Measurements from ENCODE around the gene ALG14. TPM values are rescaled to one million over a fixed set of nuclear protein-coding genes. Genes with fewer than 3 reads are reported as not detected.

Gene ALG14
- total RNA-seq, 1 donor from 2014 or later, result 2.9 TPM

DNA sequence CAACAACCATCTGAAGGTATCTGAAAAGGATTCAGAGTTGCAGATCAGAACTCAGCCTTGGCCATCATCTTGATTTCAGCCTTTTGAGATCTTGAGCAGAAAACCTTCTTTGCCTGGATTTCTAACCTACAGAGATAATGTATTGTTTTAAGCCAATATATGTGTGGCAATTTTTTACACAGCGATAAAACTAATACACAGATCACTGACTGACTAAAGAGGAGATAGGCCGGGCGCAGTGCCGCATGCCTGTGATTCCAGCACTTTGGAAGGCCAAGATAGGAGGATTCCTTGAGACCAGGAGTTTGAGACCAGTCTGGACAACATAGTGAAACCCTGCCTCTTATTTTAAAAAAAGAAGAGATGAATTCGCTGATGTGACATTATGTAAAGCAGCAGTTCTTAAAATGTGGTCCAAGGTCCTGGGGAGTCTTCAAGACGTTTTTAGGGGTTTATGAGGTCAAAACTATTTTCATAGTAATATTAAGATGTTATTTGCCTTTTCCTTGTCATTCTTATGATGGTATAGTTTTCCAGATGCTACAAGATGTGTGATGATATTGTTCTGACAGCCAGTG is 95.7 kb downstream of the ALG14 start:
- ATAC-seq (ENCODE audit: poor library complexity), result no peak
- no peak for DNase-seq
- intact Hi-C loops (cut with DNase I), result no loop called here

DNA sequence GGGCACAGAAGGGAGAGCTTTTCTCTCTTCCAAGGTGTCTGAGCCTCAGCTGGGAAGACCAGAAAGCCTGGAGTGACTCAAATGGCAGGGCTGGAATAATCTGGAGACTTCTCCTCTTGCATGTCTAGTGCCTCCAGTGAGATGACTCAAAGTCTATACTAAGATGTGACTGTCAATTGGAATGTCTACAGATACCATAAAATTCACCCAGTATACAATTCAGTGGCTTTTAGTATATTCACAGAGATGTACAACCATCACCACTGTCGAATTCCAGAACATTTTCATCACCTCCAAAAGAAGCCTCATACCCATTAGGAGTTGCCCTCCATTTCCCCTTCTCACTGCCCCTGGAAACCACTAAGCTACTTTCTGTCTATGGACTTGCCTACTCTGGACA is 97.9 kb downstream of the ALG14 start:
- intact Hi-C loops (cut with DNase I), result no loop called here
- DNase-seq (no peak), ATAC-seq (ENCODE audit: poor library complexity) (no peak)

DNA sequence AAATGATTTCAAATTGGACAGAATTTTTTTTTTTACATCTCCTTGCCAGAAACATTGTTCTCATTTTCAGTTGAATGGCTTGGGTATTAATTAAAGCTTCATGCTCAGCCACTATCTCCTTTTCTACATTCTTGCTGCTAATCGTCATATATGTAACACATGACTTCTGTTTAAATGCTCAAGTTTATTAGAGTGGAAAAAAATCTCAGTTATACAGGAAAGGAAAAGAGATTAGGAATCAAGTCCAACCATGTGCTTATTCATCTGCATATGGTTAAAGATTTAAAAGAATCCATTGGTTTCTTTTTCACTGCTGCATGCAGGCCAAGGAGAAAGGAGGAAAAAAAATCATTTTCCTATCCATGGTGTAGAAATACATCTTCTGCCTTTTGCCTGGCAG is 98.5 kb downstream of the ALG14 start:
- ATAC-seq (ENCODE audit: poor library complexity) (peak; percentile 30), DNase-seq (no peak)
- intact Hi-C loops (cut with DNase I), result no loop called here

DNA sequence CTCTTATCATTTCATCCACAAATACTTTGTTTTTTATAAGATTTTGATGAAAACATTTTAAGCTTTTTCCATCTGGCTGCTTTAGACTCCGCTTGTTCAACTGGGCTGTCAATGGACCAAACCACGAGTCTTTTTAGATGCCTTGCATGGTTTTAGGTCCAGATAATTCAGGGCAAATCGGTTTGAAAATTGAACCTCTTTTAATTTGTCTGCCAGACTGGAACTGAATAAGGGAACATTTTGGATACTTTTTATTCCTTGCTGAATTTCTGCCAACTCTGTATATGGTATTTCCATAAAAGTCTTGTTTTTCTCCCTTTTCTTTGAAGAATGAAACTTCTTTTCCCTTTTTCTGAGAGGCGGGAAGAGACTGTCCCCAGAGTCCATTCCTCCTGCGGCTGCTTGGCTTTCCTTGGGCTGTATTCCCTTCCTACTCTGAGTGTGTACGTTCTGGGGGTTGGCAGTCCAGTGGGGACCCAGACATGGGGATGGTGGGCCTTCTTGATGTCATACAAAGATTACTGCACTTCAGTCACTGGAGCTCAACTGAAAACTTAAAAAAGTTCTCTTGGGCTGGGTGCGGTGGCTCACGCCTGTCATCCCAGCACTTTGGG is 99.3 kb downstream of the ALG14 start:
- DNase-seq (no peak), ATAC-seq (ENCODE audit: poor library complexity) (peak; percentile 55)
- intact Hi-C loops (cut with DNase I), result no loop called here

DNA sequence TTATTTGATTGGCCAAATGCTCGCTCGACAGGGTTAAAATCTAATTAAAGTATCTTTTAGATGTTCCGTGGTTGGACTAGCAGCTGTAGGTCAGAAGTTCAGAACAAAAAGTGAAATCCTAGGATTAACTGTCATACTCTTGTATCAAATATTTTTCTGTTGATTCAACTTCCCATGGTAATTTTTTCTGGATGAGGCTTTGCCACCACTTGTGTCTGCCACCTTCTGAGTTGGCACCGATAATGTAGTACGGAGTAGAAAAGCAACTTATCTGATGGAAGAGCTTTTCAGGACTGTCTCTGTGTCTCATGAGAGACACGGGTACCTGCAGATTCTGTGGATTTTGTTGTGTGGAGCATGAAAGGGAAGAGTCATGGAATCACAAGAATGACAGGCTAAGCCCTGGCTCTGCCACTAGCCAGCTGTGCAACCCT is 101.2 kb downstream of the ALG14 start:
- DNase-seq (no peak), ATAC-seq (ENCODE audit: poor library complexity) (no peak)
- intact Hi-C loops (cut with DNase I), result no loop called here

DNA sequence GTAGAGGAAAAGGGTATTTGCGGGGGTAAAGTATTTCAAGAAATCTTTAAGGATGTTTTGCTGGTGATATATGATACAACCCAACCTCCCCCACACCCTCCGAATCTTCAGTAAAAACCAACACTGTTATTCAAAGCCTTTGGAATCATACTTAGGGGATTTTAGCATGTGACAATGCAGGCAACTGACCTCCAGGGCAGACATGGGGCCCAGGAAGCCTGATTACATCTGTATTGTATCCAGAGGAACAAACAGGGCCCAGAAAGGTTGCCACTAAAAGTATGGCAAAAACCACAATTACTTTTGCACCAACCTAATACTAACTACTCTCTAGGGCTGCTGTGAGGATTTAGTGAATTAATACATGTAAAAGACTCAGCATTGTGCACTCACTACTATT is 102.0 kb downstream of the ALG14 start:
- intact Hi-C loops (cut with DNase I), result no loop called here
- no peak for DNase-seq
- no peak for ATAC-seq (ENCODE audit: poor library complexity)

DNA sequence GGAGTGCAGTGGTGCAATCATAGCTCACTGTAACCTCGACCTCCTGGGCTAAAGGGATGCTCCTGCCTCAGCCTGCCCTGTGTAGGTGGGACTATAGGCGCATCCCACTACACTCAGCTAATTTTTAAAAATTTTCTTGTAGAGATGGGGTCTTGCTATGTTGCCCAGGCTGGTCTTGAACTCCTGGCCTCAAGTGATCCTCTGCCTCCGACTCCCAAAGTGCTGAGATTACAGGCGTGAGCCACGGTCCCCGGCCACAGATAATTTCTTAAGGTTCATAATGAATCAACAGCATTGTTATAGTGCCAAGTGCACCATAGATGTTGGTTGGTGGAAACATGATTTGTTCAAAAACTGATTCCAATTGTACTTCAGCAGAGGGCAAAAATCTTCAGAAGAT is 103.6 kb downstream of the ALG14 start:
- no peak for ATAC-seq (ENCODE audit: poor library complexity)
- DNase-seq, result no peak
- intact Hi-C loops (cut with DNase I), result no loop called here

DNA sequence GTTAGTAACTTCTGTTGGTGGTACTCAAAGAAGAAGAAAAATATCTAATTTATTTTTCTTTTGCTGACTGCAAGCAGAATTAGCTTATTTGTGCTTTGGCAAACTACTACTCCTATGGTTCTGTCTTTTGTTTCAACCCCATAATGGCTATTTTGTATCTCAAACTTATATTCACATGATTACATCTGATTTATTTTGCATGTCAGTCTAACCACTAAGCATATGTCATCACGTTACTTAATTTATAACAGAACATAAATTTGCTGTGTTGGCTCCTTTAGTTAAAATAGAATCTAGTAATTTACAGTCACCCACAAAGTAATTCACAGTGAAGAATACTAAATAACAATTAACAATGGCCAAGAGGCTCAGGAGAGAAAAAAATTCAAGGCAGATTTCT is 106.7 kb downstream of the ALG14 start:
- intact Hi-C loops (cut with DNase I), result no loop called here
- DNase-seq (no peak), ATAC-seq (ENCODE audit: poor library complexity) (no peak)

DNA sequence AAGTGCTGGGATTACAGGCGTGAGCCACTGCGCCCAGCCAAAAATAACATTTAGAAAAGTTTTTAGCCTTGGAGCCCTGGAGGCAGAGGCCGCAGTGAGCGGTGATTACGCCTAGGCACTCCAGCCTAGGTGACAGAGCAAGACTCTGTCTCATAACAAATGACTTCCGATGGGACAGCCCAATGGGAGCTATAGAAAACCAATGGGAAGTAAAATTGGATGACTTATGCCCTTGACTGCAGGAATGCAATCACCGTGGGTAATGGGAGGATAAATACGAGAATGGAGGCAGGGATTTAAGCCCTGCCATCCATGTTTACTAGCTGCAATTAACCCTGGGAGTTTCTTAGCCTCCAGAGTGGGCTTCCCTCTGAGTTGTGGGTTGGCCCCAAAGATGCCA is 108.9 kb downstream of the ALG14 start:
- no peak for DNase-seq
- intact Hi-C loops (cut with DNase I), result no loop called here
- ATAC-seq (ENCODE audit: poor library complexity), result no peak

DNA sequence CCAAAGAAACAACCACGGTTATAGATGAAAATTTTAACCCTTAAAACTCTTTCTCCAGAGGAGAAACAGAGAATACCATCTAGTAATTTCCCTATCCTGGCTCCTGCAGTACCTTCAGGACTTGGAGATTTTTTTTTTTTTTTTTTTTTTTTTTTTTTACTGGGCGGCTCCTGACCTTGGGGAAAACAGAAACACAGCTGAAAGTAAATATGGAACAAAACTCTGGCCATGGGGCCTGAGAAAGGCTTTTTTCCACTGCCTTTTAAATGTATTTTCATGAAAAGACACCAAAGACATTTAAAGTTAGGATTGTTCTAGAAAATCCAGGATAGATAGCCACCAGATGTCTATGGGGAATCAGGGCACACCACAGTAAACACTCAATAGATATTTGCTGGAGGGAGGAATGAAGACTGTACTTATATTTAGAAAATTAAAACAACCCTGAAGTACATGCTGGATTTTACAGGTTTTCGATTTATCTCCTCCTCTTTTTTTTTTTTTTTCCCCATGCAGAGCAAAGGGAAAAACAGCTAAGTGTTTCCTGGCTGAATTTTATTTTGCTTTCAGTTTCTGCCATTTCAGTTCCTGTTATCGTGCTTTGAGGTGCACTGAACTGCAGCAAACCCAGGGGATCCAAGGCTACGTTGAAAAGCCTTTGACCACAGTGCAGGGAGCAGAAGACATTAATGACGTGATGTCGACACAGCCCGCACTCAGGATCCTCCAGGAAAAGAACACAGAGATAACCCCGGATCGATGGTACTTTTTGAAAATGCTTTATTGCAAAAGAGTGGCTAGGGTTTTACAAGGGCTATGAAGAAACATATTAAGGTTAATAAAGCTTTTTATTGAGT is 110.1 kb downstream of the ALG14 start:
- ATAC-seq (ENCODE audit: poor library complexity) (peak; percentile 74), DNase-seq (no peak)
- intact Hi-C loops (cut with DNase I), result no loop called here

DNA sequence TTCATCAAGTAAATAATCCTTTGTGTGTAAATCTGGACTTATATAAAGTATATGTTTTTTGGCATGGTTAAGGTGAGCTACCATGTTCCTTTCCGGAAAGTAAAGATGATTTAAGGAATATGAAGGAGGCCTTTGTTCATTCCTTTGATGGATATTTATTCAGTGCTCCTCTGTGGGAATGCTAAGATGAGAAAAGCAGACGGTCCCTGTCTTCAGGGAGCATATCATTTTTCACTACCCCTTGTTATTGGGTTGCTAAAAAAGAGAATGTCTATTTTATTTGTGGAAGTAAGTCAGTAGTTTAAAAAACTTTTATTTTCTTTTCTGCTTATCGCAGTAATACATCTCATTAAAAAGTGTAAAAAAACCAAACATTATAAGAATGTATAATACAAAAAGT is 110.8 kb downstream of the ALG14 start:
- intact Hi-C loops (cut with DNase I), result no loop called here
- ATAC-seq (ENCODE audit: poor library complexity) (no peak), DNase-seq (no peak)

DNA sequence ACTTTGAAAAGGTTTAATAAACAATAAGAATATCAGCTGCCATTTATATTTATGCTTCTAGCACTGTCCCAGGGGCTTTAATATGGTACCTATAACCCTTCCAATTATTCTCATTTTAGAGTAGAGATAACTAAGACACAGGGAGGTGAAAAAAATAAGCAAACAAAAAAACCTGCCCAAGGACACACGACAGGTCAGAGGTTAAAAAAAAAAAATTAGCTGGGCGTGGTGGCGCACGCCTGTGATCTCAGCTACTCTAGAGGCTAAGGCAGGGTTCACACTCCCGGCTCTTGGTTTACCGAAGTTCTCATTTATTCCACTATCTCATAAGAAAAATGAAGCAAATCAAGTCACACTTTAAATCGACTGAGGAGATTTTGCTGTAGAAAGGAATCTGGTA is 111.2 kb downstream of the ALG14 start:
- intact Hi-C loops (cut with DNase I), result no loop called here
- DNase-seq (no peak), ATAC-seq (ENCODE audit: poor library complexity) (no peak)

DNA sequence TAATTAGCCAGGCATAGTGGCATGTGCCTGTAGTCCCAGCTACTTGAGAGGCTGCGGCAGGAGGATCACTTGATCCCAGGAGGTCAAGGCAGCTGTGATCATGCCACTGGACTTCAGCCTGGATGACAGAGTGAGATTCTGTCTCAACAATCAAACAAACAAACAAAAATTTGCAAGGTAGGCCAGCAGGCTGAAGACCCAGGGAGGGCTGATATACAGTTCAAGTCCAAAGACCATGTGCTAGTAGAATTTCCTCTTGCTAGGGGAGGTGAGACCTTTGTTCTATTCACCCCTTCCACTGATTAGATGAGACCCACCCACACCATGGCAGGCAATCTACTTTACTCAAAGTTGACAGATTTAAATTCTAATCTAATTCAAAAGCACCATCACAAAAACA is 114.7 kb downstream of the ALG14 start:
- no peak for ATAC-seq (ENCODE audit: poor library complexity)
- intact Hi-C loops (cut with DNase I), result no loop called here
- DNase-seq, result no peak

DNA sequence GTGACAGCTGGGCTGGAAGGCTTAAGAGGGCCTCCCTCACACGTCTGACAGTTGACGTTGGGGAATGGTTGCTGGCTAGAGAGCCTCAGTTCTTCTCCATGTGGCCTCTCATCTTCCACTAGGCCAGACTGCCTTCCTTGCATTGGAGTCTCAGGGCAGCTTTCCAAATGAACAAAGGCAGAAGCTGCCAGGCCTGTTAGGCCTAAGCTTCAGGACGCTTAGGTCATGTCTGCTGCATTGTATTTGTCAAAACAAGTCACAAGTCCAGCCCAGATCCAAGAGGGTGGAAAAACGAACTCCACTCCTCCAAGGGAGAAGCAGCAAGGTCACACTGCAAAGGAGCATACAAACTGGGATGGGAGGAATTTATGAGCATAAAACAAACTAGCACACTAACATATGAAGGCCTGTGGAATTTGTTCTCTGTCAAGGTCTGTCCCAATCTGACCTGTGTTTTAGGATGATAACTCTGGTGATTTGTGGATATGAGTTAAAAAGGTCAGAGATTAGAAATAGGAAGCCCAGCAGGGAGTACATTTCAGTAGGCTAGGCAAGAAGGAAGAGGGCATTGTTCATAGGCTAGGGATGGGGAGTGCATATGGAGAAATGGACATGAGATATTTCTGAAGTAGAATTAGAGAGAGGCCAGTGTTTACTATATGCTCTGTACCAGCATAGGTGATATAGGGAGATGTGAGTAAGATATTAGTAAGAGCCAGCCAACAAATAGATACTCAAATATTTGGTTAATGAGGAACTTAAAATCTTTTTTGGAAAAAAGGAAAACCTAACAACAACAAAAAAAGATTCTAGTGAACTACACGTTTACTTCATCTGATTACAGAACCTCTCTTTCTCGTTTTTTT is 116.8 kb downstream of the ALG14 start:
- ATAC-seq (ENCODE audit: poor library complexity) (peak; percentile 89), DNase-seq (peak; percentile 57)
- intact Hi-C loops (cut with DNase I), result no loop called here

DNA sequence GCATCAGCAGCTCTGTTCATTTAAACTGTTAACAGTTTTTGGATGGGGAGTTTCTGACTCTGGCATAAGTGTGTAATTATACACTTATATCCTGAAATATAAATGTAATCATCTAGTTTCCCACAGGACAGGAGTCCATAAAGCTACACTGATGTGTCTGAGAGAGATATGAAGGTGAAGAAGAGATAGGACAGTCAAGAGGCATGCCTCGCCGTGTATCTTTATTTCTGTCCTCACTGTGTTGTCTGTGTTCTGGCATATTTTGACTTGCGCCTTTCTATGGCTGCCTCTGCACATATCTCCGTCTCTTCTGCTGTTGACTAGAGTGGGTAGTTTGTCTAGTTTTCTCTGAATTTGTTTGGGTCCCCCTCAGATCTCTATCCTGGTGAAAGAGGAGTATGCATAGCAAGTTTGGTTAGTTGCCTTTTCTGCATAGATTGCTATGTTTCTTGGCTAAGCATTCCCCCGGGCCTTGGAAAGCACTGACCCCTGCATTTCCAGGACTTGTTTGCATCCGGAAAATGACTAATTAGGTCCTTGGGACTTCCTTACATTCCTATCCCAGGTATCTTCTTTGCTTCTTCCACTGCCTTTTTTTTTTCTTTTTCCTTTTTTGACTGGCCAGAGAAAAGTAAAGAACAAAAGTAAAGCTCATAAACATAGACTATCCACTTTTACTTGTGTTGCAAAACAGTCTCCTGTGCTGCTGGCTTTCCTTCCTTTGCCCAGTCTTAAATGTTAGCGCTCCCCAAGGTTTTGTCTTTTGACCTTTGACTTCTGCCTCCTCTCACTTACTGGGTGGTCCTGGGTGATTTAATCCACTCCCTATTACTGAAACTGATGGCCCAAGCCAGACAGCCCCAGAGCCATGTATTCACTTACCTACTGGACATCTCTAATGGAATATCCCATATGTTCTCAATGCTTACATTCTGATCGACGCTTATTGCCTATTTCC is 118.2 kb downstream of the ALG14 start:
- intact Hi-C loops (cut with DNase I), result no loop called here
- ATAC-seq (ENCODE audit: poor library complexity) (peak; percentile 62), DNase-seq (no peak)

DNA sequence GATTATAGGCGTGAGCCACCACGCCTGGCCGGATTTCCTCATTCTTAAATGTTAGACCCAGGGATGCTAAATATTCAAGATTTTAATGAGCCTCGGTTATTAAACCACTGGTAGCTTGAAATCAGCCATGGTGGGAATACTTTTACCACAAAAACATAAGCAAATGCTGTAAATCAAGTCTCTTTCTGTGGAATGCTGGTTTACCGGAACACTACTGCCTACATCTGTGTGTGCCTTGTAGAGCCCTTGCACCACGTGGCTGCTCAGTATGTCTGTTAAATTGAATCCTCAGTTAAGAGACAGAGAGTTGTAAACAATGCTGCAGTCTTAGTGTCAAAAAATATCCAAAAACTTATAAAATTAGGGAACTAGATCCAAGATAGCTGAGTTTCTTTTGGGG is 119.0 kb downstream of the ALG14 start:
- DNase-seq (no peak), ATAC-seq (ENCODE audit: poor library complexity) (no peak)
- intact Hi-C loops (cut with DNase I), result no loop called here

DNA sequence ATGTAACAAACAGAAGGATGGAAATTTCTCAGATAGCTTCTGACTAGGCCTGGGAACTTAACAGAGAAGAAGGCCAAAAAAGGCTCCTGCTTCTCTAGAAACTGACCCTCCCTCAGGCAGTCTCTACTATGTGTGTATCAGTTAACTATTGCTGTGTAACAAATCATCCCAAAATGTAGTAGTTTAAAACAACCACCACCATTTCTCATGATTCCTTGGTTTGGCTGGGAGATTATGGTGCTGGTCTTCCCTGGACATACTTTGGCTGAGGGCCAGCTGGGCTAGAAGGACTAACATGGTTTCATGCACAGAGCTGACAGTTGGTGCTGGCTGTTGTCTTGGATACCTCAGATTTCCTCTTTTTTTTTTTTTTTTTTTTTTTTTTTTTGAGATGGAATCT is 119.6 kb downstream of the ALG14 start:
- no peak for DNase-seq
- intact Hi-C loops (cut with DNase I), result no loop called here
- no peak for ATAC-seq (ENCODE audit: poor library complexity)

DNA sequence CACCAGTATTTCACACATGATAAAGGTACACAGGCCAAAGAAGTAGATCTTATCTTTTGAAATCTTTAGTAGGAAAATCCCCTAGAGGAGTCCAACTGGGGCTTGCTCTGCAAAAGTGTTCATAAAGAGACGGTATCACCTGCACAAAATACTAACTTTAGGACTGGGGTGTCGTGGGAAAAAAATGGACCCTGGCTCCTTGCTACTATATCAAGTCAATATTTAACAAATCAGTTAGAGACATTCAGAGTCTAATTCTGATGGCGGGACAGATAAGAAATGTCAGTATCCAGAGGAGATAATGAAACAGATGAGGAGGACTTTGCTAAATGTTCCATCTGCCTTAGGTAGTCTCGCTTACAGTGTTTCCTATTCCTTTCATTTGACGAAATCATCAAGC is 120.2 kb downstream of the ALG14 start:
- intact Hi-C loops (cut with DNase I), result no loop called here
- no peak for DNase-seq
- no peak for ATAC-seq (ENCODE audit: poor library complexity)

Data from Right ventricle myocardium superior (tissue), 1 donor.